Uterus (tissue), 4 donors: ENCODE measurements around the gene GPR108. TPM values are rescaled to one million over a fixed set of nuclear protein-coding genes. Genes with fewer than 3 reads are reported as not detected.

Experiments
- DNase-seq, 2 donors: peaks; one replicate each; pipeline ENCODE4 v3.0.0-alpha.2; 2019 to 2020
- H3K27ac ChIP-seq, 2 donors: fragments of 200-600 bp; sonication (generic); 1 replicate in 1 of 2; 2 replicates in 1 of 2; pipeline ENCODE4 v1.5.1; 2016 to 2018
- H3K27me3 ChIP-seq, 2 donors: fragments of 200-600 bp; sonication (generic); one replicate each; pipeline ENCODE4 v1.5.1; 2018 to 2019; ENCODE audit warnings: control low read depth in 1 of 2
- H3K36me3 ChIP-seq, 2 donors: fragments of 200-600 bp; sonication (generic); one replicate each; pipeline ENCODE4 v1.5.1; 2019; ENCODE audit warnings: control low read depth in 1 of 2
- H3K4me1 ChIP-seq, 2 donors: fragments of 200-600 bp; sonication (generic); one replicate each; pipeline ENCODE4 v1.5.1; 2018 to 2019; ENCODE audit warnings: control low read depth in 1 of 2
- H3K4me3 ChIP-seq, 2 donors: fragments of 200-600 bp; sonication (generic); 1 replicate in 1 of 2; 2 replicates in 1 of 2; pipeline ENCODE4 v1.5.1; 2018 to 2019; ENCODE audit warnings: mild to moderate bottlenecking in 1 of 2
- H3K9me3 ChIP-seq, 2 donors: fragments of 200-600 bp; sonication (generic); one replicate each; pipeline ENCODE4 v1.5.1; 2019; ENCODE audit warnings: control low read depth in 1 of 2
- CTCF ChIP-seq, 4 experiments: fragments of 200-600 bp in 2 of 4; fragments of 450-650 bp in 2 of 4; sonication (generic) in 2 of 4; IDR thresholded peaks; one replicate each; pipeline ENCODE4 v1.5.1; 2016 to 2019; ENCODE audit warnings: antibody characterized with exemption in 4 of 4, mild to moderate bottlenecking in 2 of 4, moderate library complexity in 1 of 4
- POLR2A ChIP-seq, 2 donors: fragments of 450-650 bp; IDR thresholded peaks; one replicate each; pipeline ENCODE4 v1.6.1; 2016; ENCODE audit warnings: antibody characterized with exemption in 2 of 2, mild to moderate bottlenecking in 1 of 2, moderate library complexity in 1 of 2
- intact Hi-C: fragments of 100-400 bp; cut with DNase I; formaldehyde crosslinking; loops from one replicate; pipeline ENCODE4 v1.15.1; 2023; ENCODE audit warnings: low total_unique reads
- total RNA-seq, 4 donors: library from RNA; depleted of rRNA in 3 of 4; stranded (reverse); fragments of >200 nt in 3 of 4; gene quantifications; one replicate each; pipeline versions ENCODE4 v1.1.0 to v1.2.4, GENCODE V29; 2014 to 2023
- donor health status: DM: yes; HTN: yes; CAD: no.

GPR108 gene
- total RNA-seq, 4 donors from 2014 or later = 38.6 to 147 (median 111) TPM

DNA sequence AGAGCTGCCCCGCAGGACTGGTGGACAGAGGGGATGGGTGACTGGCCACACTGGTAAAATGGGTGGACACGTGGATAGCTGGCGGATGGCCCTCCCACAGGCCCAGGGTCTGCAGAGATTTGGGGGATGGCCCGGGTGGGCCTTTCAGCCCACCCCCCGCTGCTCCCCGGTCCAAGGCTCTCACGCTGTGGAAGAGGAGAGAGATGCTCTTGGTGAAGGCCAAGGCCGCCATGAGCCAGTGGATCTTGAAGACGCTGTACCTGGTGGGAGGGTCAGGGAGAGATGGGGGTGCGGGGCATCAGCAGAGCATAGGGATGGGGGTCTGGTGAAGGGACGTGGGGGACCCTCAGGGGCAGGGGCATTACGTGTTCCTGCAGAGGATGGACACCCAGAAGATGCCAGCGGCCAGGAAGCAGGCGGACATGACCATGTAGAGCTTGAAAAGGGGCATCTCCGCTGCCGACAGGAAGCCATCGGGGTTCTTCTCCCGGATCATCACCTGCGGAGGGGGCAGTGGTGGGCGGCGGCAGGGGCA, 4.5 kb downstream of the GPR108 start:
- no peak overlapping the region for H3K4me3 ChIP-seq
- H3K9me3 ChIP-seq = no peaks in the 10 kb centered on the region
- no peak for DNase-seq
- H3K27me3 ChIP-seq = no peaks in the 10 kb centered on the region
- TF ChIP-seq POLR2A (IDR thresholded peaks at IDR 0.05) (no peak), CTCF (IDR thresholded peaks at IDR 0.05) (no peak)
- intact Hi-C loops = no loop called here
- H3K36me3 ChIP-seq = no peaks in the 10 kb centered on the region
- peaks cover 0 to under 1% of the 10 kb centered on the region in 2 donors for H3K4me1 ChIP-seq
- no peak overlapping the region for H3K27ac ChIP-seq

GRCh38 chr19:6731822-6732221, 5.6 kb downstream of the GPR108 start:
- Histone ChIP-seq H3K36me3 (no peaks in the 10 kb centered on the region), H3K9me3 (no peaks in the 10 kb centered on the region), H3K4me1 (no peaks in the 10 kb centered on the region), H3K4me3 (no peak overlapping the region), H3K27me3 (no peaks in the 10 kb centered on the region), H3K27ac (no peak overlapping the region)
- intact Hi-C loops = no loop called here
- no peak for TF ChIP-seq CTCF (IDR thresholded peaks at IDR 0.05)
- TF ChIP-seq POLR2A (IDR thresholded peaks at IDR 0.05) = no peak
- DNase-seq = no peak

DNA sequence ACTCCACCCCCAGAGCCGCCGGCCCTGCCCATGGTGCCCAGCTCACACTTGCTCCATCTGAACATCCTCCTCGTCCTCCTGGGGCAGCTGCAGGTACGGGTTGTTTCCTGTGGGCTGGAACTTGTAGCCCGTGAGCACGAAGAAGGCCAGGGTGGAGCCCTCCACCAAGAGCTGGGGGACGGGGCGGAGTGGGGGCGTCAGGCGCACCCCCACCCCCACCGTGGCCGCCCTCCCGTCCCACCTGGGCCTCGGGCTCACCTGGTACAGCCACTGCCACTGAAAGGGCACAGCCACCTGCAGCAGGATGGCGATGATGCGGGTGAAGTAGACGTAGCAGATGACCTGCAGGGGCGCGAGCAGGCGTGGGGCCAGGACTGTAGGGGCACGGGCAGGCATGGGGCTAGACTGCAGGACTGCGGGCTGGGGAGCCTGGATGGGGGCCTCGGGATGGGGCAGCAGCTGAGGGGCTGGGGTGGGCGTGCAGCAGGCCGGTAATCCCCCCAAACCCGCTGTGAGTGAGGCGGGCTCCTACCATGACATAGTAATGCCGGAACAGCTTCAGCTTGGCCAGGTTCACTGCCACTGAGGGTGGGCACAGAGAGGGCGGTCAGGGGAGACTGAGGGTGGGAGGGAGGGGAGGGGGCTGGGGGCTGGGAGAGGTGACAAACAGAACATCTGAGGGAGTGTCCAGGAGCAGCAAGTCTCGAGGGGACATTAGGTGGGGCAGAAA, 6.3 kb downstream of the GPR108 start:
- Histone ChIP-seq H3K9me3 (no peaks in the 10 kb centered on the region), H3K36me3 (no peaks in the 10 kb centered on the region), H3K4me3 (no peak overlapping the region), H3K4me1 (no peaks in the 10 kb centered on the region), H3K27me3 (no peaks in the 10 kb centered on the region), H3K27ac (no peak overlapping the region)
- intact Hi-C loops = no loop called here
- TF ChIP-seq POLR2A (IDR thresholded peaks at IDR 0.05) = no peak
- TF ChIP-seq CTCF (IDR thresholded peaks at IDR 0.05) = no peak
- no peak for DNase-seq

GRCh38 chr19:6730153-6730804, 7.1 kb downstream of the GPR108 start:
- no peak overlapping the region for H3K27ac ChIP-seq
- no peaks in the 10 kb centered on the region for H3K9me3 ChIP-seq
- TF ChIP-seq POLR2A (IDR thresholded peaks at IDR 0.05) (peak in 1 of 2 donors; percentile 14), CTCF (IDR thresholded peaks at IDR 0.05) (no peak)
- no peaks in the 10 kb centered on the region for H3K36me3 ChIP-seq
- no peaks in the 10 kb centered on the region for H3K27me3 ChIP-seq
- H3K4me1 ChIP-seq = no peaks in the 10 kb centered on the region
- DNase-seq = peak; percentile 44 to 53
- intact Hi-C loops = no loop called here
- no peak overlapping the region for H3K4me3 ChIP-seq

GRCh38 chr19:6729573-6730152, 7.7 kb downstream of the GPR108 start:
- H3K27me3 ChIP-seq = no peaks in the 10 kb centered on the region
- TF ChIP-seq POLR2A (IDR thresholded peaks at IDR 0.05) (no peak), CTCF (IDR thresholded peaks at IDR 0.05) (no peak)
- H3K9me3 ChIP-seq = no peaks in the 10 kb centered on the region
- no peak for DNase-seq
- H3K4me3 ChIP-seq = no peak overlapping the region
- intact Hi-C loops = no loop called here
- H3K36me3 ChIP-seq = no peaks in the 10 kb centered on the region
- no peaks in the 10 kb centered on the region for H3K4me1 ChIP-seq
- H3K27ac ChIP-seq = no peak overlapping the region
